Measurements from ENCODE around the gene TMEM169.

GRCh38 chr2:216126943-216127342 is 45.2 kb downstream of the TMEM169 start:
- TF ChIP-seq EZH2 (IDR thresholded peaks at IDR 0.05; ENCODE audit: borderline replicate concordance, low read length) (no peak), CTCF (conservative IDR thresholded peaks at IDR 0.05 in 1 of 2, IDR thresholded peaks at IDR 0.05 in 1 of 2; ENCODE audit: extremely low read depth in 1 of 2, insufficient read depth in 1 of 2, low read depth in 1 of 2, low read length in 2 of 2) (no peak)

All from mammary epithelial cell (primary cell).